GM19324 (cell line): Measurements from ENCODE around the gene HMGN2.
A peak's percentile ranks its signal among the peaks of the same experiment; 100 is the strongest.

Source experiments
- ATAC-seq: cut with Tn5 transposase; IDR thresholded peaks from one replicate; pipeline ENCODE4 v1.9.1; 2021; ENCODE audit warnings: mild to moderate bottlenecking, moderate library complexity; ENCODE audit not compliant: unreplicated experiment, low FRiP score

HMGN2 gene

DNA sequence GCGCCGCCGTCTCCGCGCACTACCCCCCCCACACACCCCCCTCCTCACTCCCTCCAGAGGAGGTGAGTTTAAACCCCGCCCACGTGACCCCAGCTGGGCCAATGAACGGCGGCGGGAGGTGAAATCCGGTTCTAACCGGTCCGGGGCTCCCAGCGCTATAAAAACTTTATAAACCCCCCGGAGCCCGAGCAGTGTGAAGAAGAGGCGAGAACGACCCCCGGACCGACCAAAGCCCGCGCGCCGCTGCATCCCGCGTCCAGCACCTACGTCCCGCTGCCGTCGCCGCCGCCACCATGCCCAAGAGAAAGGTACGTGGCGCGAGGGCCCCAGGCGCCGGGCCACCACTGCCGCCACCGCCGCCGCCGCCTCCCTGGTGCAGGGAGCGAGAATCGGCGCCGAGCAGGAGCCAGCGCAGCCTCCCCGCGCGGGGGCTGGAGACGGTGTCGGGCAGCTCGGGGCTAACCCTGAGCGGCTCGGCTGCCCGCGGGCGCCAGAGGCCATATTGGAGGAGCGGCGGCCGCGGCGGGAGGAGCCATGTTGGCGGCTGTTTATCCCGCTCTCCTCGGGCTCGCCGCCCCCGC lies at the start of gene HMGN2:
HMGN2 (plus strand) TSS at position 121 of the 581 bp plus-strand sequence; CDS start at position 294, 173 bp downstream.
- ATAC-seq: peak; percentile 50

DNA sequence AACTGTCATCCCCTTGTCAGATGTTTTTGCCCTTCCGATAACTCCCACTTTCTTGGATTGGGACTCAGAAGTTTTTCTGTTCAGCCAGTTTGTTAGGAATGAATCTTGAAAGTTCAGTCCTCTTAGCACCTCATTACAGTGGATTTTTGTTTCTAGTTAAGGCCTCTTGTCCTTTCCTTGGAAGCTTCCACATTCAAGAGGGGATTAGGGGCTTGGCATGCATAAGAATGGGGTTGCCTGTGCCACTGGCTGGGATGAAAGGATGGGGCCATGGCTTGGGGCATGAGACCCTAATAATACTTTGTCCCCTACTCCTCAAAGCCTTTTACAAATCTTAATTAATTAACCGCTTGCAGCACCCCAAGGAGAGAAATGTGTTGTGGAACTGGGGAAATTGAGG lies 42.5 kb upstream of the HMGN2 start:
- ATAC-seq: no peak

DNA sequence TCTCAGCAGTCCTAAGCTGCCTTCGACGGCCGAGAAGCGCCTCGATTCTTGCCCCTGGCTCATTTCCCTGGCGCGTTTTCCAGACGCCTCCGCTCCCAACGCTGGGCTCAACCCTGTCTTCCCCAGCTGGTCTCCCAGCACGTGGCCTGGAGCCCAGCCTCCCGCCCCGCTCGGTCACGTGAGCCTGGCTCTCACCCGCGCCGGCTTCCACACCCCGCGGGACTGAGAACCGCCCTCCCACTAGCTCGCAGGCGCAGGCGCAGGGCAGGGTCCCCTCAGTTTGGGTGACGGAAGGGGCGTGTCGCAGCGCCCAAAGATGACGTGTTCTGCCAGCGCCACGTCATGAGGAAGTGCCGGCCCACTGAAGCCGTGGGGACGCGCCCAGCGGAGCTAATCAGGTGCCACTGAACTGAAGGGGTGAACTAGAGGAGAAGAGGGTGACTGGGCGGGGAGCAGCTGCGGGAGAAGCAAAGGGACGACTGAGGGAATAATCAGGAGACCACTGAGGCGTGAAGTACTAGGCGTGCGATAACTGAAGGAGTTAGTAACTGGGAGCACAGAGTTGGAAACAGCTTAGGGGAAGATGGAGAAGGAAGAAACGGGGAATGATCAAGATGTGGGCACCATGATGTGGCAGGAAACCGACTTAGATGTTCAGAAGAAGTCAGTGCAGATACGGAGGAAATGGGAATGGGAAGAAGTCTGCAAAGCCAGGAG lies 40.1 kb upstream of the HMGN2 start, which contains the start of gene DHDDS:
DHDDS (plus strand) TSS at position 343 of the 717 bp plus-strand sequence. CDS start 625 bp downstream, outside the sequence.
- ATAC-seq: peak; percentile 98

DNA sequence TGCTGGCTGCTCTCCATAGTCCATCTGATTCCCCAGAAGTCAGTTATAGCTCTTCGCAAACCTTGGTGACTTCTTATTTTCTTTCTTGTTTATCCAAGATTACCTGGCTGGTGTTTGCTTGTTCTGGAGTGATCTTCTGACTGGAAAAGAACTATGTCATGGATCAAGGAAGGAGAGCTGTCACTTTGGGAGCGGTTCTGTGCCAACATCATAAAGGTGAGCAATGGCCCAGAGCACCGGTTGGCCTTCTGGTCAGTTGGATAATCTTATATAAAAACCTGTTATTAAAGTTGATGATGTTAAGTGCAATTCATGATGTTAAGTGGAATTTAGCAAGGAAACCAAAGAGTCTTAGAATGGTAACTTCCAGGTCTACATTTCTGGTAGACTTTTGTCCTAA lies 39.4 kb upstream of the HMGN2 start:
- ATAC-seq: no peak

DNA sequence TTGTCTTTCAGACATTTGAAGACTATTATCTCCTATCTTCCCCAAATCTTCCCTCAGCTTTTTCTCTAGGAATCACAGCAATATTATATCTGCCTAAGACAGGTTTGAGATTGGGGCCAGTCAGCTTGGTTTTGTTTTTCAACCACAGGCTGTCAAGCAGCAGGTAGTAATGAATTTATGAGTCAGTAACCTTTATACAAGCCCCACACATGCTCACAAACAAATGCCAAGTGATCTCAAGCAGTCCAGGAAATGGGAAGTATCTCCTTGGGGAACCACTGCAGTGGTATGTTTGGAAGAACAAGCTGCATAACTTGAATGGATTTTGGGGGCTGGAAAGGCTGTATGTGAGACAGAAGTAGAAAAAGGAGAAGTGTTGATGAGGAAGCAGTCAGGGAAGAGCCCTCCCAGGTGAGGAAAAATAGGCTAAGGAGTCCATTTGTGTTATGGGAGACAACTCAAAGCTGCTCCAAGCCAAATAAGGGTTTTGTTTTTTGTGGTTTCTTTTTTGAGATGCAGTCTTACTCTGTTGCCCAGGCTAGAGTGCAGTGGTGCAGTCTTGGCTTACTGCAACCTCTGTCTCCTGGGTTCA lies 38.0 kb upstream of the HMGN2 start:
- no peak for ATAC-seq

DNA sequence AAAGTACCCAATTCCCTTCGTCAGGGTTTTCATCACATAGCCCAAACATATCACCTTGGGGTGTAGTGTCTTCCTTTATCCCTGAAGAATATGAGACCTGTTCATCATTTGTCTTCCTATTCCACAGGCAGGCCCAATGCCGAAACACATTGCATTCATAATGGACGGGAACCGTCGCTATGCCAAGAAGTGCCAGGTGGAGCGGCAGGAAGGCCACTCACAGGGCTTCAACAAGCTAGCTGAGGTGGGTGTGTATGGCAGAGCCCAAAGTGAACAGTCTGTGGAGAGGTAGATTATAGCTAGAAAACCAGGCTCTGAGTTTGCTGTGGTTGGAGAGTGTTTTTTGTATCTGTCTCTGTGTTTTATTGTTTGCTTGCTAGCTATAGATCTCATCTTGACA lies 34.2 kb upstream of the HMGN2 start:
- ATAC-seq: no peak

DNA sequence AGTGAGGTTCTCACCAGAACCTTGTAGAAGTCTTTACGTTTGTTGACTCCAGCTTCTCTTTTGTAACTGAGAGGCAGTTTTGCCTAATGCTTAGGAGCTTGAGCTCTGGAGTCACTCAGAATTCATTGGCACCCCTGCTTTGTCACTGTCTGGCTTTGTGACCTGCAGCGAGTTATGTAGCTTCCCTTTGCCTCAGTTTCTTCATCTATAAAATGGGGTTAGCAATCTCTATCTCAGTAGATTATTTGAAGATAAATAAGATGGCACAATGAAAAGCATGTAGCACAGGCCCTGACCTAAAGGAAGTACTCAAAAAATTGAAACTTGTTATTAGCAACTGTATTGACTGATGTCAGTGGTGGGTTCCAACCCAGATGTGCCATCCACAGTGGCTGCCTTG lies 32.0 kb upstream of the HMGN2 start:
- ATAC-seq: no peak

DNA sequence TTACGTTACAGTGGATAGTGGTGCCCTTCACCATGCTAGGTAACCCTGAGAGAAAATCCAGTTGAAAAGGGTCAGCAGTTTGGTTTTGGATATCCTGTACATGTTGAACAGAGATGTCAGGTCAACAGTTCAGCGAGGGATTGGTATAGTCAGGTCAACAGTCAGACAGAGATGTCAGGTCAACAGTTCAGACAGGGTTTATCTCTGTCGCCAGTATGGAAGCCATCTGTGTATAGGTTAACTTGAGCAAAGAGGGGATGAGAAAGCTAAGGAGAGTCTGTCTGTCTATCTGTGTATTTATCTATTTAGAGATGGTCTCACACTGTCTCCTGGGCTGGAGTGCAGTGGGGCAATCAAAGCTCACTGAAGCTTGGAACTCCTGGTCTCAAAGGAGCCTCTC lies 22.4 kb upstream of the HMGN2 start:
- ATAC-seq: no peak

DNA sequence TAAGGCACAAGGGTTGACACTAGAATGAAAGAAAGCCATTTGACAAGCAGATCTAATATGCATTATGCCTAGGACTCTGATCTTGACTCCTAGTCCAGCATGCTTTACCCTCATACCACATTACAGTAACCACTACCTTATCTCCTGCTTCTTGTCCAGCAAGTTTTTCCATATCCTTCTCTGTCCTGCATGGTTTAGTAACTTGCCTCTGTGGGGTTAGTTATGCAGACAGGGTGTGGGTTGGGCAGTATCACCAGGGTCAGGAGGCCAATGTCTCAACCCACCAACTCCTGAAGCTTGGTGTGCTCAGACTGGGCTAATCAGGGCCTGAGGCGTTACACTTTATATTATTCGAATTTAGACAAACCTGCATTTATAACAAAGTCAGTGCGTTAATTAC lies 21.3 kb upstream of the HMGN2 start:
- ATAC-seq: no peak

DNA sequence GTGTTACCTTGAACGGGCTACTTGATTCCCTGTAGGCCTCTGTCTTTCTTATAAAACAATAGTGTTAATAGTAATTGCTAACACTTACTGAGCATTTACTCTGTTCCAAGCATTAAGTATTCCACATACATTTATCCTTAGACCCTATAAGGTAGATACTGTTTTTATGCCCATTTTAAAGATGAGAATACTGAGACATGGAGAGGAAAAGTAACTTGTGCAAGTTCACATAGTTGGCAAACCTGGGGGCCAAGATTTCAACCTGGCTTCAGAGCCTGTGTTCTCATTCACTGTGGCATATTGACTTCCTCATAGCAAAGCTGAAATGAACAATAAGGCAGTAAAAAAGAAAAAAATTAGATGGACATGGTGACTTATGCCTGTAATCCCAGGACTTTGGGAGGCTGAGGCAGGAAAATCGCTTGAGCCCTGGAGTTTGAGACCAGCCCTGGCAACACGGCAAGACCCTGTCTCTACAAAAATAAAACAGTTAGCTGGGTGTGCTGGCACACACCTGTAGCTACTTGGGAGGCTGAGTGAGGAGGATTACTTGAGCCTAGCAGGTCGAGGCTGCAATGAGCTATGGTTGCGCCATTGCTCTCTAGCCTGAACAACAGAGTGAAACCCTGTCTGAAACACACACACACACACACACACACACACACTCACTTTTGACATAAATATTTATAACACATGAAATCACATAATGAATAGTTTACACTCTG lies 19.6 kb upstream of the HMGN2 start:
- ATAC-seq: no peak

DNA sequence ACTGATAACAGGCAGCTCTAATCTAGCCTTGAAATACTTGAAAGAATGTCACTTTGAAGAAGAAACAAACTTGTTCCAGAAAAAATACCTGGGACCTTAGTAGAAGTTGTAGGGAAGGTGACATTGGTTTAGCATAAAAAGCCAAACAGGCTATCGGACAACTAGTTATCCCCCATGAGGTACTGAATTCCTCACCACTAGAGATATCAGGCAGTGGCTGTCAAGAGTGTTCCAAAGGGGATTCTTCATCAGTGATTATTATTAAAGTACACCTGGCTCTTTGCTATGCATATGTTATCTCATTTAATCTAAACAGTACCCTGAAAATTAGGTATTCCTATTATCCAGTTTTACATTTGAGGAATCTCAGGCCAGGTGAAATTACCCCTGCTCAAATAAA lies 13.1 kb upstream of the HMGN2 start:
- ATAC-seq: no peak

DNA sequence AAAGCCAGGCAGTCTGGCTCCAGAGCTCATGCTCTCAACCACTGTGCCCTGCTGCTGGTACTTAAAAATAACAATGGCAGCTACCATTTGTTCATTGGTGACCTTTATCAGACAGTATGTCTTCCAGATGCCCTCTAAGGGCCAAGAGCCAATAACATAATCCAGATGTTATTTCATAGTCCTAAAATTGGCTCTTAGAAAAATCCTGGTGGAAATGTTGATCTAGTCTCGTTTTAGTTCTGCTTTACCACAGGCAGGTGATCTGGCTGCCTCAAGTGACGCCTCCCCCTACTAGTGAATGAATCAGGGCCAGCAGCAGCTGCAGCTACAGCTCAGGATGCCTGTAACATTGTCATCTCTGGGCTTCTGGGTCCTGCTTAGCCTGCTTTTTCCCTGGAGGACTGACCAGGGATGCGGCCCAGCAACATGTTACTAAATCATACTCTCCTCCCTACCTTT lies 12.6 kb upstream of the HMGN2 start:
- ATAC-seq: no peak

DNA sequence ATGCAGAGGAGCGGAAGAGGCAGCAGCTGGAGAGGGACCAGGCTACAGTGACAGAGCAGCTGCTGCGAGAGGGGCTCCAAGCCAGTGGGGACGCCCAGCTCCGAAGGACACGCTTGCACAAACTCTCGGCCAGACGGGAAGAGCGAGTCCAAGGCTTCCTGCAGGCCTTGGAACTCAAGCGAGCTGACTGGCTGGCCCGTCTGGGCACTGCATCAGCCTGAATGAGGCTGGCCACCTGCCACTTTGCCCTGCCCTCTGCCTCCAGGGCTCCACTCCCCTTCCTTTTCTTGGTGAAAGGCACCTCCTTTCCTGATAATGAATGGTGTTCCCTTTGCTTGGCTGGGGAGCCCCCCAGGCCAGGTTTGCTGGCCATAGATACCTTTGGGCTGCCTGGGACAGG lies 3.3 kb upstream of the HMGN2 start:
- ATAC-seq: no peak

DNA sequence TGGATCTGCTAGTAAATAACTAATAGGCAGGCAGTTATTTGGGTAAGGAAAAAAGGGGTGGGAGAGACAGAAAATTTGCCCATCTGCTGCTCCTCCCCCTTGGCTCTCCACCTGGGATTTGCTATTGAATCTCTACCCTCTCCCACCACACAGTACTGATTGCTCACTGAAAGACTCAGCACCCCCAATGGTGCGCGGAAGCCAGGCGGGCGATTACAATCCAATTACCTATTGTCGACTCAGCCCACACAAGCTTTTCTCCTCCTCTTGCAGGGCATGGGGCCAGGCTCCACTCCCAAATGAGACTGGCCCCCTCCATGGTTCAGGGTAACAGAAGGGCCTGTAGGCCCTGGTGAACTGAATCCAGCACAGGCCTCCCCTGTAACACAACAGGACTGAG lies 2.7 kb upstream of the HMGN2 start:
- ATAC-seq: no peak

DNA sequence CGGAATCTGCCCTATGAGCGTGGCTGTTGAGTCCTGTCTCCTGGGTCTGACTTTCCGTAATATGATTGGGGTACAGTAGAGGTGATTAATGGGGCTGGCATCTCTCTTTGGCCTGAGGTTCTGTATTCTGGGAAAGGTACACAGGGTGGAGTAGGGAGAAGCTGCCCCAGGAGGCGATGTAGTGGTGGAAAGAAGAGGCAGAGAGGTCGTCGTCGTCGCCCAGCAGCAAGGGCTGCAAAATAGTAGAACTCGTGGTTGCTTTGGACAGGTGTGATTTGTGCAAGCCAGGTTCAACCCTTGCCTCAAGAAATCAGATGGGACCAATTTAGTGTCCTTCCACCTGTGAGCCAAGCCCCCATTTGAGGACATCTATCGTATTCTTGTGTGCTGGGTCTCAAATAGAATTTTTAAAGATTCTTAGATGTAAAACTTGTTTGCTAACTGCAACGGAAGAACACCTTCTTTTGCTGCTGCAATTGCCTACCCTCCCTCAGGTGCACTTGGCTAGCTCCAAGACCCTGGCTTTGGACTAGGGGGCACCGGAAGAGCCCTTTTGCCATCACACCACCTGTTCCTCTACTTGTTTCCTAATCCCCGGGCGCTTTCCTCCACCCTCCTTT lies 1.3 kb upstream of the HMGN2 start:
- ATAC-seq: no peak

DNA sequence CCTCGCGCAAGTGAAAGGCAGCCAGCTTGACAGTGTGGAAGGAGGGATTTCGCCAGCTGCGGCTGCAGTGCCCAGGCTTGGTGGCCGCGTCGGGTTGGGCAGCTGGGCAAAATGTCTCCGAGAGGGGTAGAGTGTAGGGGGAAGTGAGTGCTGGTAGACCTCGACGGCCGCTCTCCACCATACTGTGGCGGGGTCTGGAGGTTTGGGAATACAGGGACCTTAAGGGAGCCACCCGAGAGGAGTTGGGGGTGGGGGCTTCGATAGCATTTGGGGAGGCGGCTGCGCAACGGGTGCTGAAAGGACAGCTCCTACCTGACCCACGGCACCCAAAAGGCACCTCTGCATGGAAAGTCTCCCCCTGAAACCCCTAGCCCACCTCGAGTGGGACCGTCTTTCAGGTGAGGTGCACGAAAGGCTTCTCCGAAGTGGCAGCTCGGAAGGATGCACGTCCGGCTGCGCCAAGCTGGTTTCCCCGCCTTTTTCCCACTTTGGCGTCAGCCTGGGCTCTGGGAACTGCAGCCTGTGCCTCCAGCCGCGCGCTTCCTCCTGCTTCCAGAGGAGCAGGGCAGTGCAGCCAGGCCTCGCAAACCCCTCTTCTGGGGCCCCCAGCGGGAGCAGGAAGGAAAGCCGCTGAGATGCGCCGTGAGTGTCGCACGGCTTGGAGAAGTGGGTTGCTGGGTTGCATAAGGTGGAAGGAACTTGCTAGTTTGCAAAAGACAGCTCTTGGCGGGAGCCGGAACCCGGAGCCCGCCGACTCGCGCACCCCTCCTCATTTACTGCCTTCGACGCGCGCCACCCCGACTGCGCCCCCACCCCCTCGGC lies 531 bp upstream of the HMGN2 start:
- peak; percentile 2 for ATAC-seq

DNA sequence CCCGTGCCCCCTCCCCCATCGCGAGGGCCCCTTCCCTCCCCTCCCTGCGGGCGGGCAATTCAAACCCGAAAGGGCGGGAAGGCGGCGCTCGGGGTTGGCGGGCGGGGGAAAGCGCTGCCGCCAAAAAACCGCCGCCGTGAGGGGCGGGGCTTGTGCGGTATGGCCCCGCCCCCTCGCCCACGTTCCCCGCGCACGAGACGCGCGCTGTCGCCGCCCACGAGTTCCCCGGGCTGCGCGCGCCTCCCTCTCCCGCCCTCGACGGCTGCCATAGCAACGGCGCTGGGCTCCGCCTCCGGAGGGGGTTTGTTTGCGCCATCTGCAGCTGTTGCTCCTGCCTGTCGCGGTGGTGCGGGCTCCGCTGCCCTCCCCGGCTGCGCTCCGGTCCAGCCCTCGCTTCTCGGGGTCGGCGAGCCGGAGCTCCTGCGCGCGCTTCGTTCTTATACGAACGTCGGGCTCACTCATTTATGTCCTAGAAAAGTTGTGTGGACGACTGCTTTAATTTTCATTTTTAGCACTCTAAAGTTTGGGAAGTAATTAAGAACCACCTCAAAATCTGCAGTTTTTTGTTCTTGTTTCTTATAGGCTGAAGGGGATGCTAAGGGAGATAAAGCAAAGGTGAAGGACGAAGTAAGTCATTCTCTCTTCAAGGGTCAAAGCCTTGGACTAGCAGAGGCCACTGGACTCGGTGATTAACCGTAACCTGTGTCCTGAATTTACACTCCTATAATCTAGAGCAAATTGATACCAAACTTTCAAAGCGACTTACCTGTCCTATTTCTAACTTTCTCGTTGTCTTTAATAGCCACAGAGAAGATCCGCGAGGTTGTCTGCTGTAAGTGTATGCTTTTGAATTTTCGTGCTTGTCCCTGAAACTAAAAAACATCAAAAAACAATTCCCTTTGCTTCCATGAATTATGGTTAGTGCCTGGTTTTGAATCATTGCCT lies 933 bp downstream of the HMGN2 start:
- ATAC-seq: peak; percentile 79

DNA sequence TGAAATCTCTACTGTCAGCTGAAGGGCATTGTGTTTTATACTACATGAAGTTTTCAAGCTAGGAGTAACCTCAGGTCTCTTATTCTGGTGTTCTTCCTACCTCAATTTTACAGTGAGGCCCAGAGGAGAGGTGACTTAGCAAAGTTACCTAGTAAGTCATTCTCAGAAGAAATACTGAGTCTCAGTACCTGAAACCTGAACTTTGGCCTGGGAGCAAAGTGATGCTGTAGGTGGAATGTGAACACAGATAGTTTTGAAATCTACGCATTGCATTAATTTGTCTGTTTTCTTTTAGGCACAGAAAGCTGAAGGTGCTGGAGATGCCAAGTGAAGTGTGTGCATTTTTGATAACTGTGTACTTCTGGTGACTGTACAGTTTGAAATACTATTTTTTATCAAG lies 2.6 kb downstream of the HMGN2 start:
- ATAC-seq: no peak

DNA sequence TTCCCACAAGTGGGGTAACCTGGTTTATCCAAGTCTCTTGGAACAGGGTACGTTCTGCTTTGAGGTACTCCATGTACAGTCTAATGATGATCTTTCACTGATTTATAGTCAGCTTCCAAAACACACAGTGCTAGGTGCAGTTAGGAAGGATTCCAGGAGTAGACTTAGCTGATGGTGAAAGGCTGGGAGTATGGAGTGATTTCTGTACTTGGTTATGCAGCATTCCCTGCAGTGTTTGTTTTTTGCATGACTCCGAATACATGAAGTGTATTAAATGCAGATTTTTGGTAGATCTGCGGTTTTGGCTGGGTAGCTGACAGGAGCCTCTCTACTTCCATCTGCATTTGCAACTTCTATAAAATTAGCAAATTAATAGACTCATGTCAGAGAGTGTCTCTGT lies 3.7 kb downstream of the HMGN2 start:
- ATAC-seq: no peak
